ENCODE measurements around the gene LRCH1.

The LRCH1 gene

GRCh38 chr13:46716821-46717220, 163.9 kb downstream of the LRCH1 start:
- no peak overlapping the region for H3K4me2 ChIP-seq (ENCODE audit: insufficient read depth, low read length)
- H2AFZ ChIP-seq (ENCODE audit: low read depth, low read length) = no peak overlapping the region
- ATAC-seq (ENCODE audit: insufficient read depth, low read depth) (no peak), DNase-seq (no peak)
- H3K9ac ChIP-seq (ENCODE audit: low read depth, low read length) = no peak overlapping the region
- no peak overlapping the region for H3K27ac ChIP-seq (ENCODE audit: low read length)
- no peaks in the 10 kb centered on the region for H3K4me1 ChIP-seq (ENCODE audit: insufficient read depth, low read length)
- peaks cover 30% of the 10 kb centered on the region for H3K36me3 ChIP-seq (ENCODE audit: insufficient read depth, low read length)
- no peaks in the 10 kb centered on the region for H4K20me1 ChIP-seq (ENCODE audit: insufficient read depth, low read length)
- no peaks in the 10 kb centered on the region for H3K9me3 ChIP-seq (ENCODE audit: insufficient read depth, low read length, severe bottlenecking)
- H3K4me3 ChIP-seq (ENCODE audit: low read depth in 1 of 2, low read length in 2 of 2) = no peak overlapping the region
- H3K79me2 ChIP-seq (ENCODE audit: insufficient read depth, low read length) = no peaks in the 10 kb centered on the region
- TF ChIP-seq EZH2 (IDR thresholded peaks at IDR 0.05; ENCODE audit: borderline replicate concordance, low read depth, low read length, severe bottlenecking) = no peak
- TF ChIP-seq CTCF (IDR thresholded peaks at IDR 0.05; ENCODE audit: borderline replicate concordance, extremely low read depth, low read length, poor library complexity, severe bottlenecking) = no peak
- H3K27me3 ChIP-seq (ENCODE audit: insufficient read depth, low read length, poor library complexity) = no peaks in the 10 kb centered on the region

GRCh38 chr13:46717275-46717674, 164.3 kb downstream of the LRCH1 start:
- Histone ChIP-seq H3K79me2 (ENCODE audit: insufficient read depth, low read length) (no peaks in the 10 kb centered on the region), H3K9ac (ENCODE audit: low read depth, low read length) (no peak overlapping the region), H3K36me3 (ENCODE audit: insufficient read depth, low read length) (peaks cover 29% of the 10 kb centered on the region), H3K27me3 (ENCODE audit: insufficient read depth, low read length, poor library complexity) (no peaks in the 10 kb centered on the region), H3K4me3 (ENCODE audit: low read depth in 1 of 2, low read length in 2 of 2) (no peak overlapping the region), H3K27ac (ENCODE audit: low read length) (no peak overlapping the region), H3K4me1 (ENCODE audit: insufficient read depth, low read length) (no peaks in the 10 kb centered on the region), H3K9me3 (ENCODE audit: insufficient read depth, low read length, severe bottlenecking) (no peaks in the 10 kb centered on the region), H2AFZ (ENCODE audit: low read depth, low read length) (no peak overlapping the region), H3K4me2 (ENCODE audit: insufficient read depth, low read length) (no peak overlapping the region), H4K20me1 (ENCODE audit: insufficient read depth, low read length) (no peaks in the 10 kb centered on the region)
- TF ChIP-seq EZH2 (IDR thresholded peaks at IDR 0.05; ENCODE audit: borderline replicate concordance, low read depth, low read length, severe bottlenecking) = no peak
- no peak for TF ChIP-seq CTCF (IDR thresholded peaks at IDR 0.05; ENCODE audit: borderline replicate concordance, extremely low read depth, low read length, poor library complexity, severe bottlenecking)
- no peak for DNase-seq
- no peak for ATAC-seq (ENCODE audit: insufficient read depth, low read depth)

GRCh38 chr13:46717856-46718255, 164.9 kb downstream of the LRCH1 start:
- Histone ChIP-seq H4K20me1 (ENCODE audit: insufficient read depth, low read length) (no peaks in the 10 kb centered on the region), H3K27me3 (ENCODE audit: insufficient read depth, low read length, poor library complexity) (no peaks in the 10 kb centered on the region)

More at GRCh38 chr13:46717856-46718255, 164.9 kb downstream of the LRCH1 start:
- Histone ChIP-seq H3K27ac (ENCODE audit: low read length) (no peak overlapping the region), H3K4me3 (ENCODE audit: low read depth in 1 of 2, low read length in 2 of 2) (no peak overlapping the region), H2AFZ (ENCODE audit: low read depth, low read length) (no peak overlapping the region), H3K9ac (ENCODE audit: low read depth, low read length) (no peak overlapping the region), H3K4me1 (ENCODE audit: insufficient read depth, low read length) (no peaks in the 10 kb centered on the region), H3K79me2 (ENCODE audit: insufficient read depth, low read length) (no peaks in the 10 kb centered on the region), H3K36me3 (ENCODE audit: insufficient read depth, low read length) (peaks cover 29% of the 10 kb centered on the region), H3K9me3 (ENCODE audit: insufficient read depth, low read length, severe bottlenecking) (no peaks in the 10 kb centered on the region), H3K4me2 (ENCODE audit: insufficient read depth, low read length) (no peak overlapping the region)
- DNase-seq (no peak), ATAC-seq (ENCODE audit: insufficient read depth, low read depth) (no peak)
- no peak for TF ChIP-seq CTCF (IDR thresholded peaks at IDR 0.05; ENCODE audit: borderline replicate concordance, extremely low read depth, low read length, poor library complexity, severe bottlenecking)
- TF ChIP-seq EZH2 (IDR thresholded peaks at IDR 0.05; ENCODE audit: borderline replicate concordance, low read depth, low read length, severe bottlenecking) = no peak
